Activated naive CD4-positive, alpha-beta T cell treated with anti-CD3 and anti-CD28 coated beads, Interleukin-2, amount 50 U/mL, for 16 hours (primary cell): Measurements from ENCODE around the gene MYORG.
A peak's percentile ranks its signal among the peaks of the same experiment; 100 is the strongest.
"Not testable (repeated sequence)": the region's sequence is repeated elsewhere in the genome, so short reads cannot be mapped to it uniquely, and the experiment has no call there.

ENCODE experiments used
- DNase-seq: peaks from one replicate; pipeline ENCODE4 v3.0.0-alpha.2; 2020

The MYORG gene

DNA sequence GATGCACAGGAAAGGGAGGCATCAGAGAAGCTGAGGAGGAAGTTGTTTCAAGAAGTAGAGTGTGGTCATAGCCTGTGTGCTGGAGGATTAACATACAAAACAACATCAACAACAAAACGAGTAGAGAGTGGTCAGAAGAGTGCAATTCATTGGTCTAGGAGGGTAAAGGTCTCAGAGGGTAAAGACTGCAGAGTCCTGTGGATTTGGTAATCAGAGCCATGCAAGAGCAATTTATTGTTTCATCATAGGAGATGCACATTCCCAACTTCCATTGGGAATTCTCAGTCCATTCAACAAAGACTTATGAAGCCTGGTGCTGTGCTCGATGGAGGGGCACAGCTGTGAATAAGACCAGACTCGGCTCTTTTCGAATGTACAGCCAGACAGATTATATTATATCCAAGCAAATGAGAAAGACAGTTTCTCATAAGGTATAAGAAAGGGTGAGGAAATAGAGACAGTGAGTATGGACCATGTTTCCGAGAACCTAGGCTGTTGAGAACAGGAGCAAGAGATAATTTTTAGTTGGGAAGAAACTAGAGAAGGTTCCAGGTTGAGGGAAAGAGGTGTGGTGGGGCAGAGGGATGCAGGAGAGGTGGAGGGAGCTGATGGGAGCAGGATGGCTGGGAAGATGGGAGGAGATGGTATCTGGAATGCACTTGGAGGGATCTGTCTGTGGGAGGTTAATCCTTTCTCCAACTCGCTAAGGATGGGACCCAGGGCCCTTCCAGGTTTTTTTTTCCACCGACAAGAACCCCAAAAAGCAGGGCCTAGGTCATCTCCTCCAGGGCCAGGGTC, 7.9 kb upstream of the MYORG start:
- DNase-seq, result no peak

DNA sequence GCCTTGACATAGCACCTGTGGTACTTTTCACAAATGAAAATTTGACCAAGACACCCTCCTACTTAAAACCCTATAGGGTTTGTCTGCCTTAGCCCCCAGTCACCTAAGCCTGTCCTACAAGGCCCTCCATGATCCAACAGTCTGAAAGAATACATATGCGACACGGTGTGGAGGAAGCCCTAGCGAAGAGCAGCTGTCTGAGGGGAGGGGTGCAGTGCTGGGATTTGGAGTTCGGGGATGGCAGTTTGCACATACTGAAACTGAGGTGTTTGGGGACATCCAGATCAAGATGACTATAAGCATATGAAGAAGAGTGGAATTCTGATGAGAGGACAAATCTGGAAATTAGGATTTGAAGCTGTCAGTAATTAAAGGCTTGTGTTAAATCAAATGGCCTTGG, 7.2 kb upstream of the MYORG start:
- DNase-seq, result no peak

DNA sequence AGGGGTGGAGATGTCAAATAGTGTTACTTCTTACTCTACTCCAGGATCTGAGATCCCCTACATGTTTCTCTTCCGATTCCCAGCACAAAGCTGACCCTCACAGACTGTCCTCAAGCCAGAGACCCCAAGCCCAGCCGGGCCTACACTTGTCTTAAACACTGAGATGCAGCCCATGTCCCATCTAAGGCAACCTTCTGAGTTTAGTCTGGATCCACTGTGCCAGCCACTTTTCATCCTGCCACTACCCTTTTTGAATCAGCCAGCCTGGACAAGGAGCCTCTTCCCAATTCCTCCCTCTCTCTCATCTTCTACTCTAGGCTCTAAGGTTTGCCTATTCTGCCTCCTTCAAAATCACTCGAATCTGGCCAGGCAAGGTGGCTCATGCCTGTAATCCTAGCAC, 6.2 kb upstream of the MYORG start:
- no peak for DNase-seq

DNA sequence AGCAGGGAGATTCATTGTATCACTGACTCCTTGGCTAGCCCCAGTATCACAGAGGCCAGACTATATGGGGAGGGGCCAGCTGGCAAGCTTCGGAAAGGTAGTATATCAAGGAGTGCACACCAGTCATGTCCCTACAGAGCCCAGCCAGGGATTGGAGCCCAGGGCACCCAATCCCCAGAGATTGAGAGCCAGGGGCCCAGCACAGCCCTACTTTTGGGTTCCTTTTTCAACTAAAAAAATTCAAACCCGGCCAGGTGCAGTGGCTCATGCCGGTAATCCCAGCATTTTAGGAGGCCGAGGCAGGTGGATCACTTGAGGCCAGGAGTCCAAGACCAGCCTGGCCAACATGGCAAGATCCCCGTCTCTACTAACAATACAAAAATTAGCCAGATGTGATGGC, 5.4 kb upstream of the MYORG start:
- DNase-seq, result no peak

DNA sequence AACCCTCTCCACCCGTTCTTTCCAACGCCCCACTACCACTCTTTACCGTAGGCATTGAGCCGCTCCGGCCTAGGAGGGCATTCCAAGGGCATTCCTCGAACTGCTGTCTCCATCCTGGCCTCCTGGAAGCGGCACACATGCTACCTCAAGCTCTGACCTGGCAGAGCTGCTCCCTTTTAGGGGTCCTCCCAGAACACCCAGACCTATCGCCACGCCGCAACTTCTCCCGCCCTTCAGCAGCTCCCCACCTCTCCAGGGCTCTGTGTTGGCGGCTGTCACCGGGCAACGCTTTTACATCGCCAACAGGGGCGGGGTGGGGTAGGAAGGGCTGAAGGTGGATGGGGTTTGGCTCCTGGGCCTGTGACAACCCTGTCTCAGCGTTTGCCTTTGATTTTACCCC, 4.6 kb upstream of the MYORG start:
- DNase-seq, result no peak

DNA sequence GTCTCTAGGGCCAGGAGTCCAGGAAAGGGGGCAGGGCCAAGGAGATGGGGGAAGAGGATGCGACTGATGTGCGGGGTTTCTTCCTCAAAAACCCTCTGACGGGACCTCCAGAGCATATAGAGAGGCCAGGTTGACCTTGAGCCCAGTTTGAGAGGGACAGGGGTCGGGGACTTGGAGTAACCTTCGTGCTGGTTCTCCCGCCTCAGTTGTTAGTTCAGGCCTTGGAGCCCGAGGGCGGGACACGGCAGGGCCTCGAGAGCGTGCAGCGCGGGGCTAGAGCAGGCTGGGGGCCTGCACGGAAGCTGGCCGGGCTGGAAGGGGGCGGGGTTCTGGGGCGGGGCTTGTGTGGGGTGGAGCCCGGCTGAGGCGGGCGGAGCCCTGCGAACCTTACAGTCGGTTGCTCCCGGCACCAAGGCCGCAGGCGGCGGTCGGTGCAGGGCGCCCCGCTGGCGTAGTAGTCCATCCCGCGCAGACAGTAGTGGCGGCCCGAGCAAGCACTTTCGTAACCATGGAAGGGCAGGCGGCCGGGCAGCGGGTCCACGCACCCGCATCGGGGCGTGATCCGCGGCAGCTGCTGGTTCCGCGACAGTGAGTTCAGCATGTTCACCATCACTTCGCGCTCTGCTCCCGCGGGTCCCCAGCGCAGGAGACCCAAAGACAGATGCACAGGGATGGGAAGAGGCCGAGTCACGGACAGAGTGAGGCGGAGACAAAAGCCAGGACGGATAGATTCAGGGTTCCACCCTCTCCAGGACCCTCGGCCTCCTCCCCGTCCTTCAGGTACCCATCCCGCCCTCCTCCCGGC, 4.0 kb upstream of the MYORG start:
- DNase-seq, result peak; percentile 74

DNA sequence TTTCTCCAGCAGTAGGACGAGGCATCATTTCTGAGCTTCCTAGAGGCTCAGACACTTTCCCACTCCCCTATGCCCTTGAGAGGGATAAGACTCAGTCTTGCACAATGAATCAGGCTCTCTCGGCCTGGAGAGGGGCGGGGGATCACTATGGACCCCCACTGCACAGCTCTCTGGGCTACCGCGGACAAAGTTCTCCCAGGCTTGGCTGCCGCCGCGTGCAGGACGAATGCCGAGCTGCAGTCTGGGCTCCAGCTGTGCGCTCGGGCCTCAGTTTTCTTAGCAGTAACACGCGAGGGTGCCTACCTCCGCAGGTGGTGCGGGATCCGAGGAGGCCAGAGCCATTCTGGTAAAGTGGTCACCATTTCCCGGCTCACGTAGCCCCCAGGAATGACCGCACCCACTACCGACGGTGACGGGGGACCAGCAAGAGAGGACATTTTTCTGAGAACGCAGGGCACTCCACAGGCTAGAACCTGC, 3.4 kb upstream of the MYORG start:
- DNase-seq, result peak; percentile 26

DNA sequence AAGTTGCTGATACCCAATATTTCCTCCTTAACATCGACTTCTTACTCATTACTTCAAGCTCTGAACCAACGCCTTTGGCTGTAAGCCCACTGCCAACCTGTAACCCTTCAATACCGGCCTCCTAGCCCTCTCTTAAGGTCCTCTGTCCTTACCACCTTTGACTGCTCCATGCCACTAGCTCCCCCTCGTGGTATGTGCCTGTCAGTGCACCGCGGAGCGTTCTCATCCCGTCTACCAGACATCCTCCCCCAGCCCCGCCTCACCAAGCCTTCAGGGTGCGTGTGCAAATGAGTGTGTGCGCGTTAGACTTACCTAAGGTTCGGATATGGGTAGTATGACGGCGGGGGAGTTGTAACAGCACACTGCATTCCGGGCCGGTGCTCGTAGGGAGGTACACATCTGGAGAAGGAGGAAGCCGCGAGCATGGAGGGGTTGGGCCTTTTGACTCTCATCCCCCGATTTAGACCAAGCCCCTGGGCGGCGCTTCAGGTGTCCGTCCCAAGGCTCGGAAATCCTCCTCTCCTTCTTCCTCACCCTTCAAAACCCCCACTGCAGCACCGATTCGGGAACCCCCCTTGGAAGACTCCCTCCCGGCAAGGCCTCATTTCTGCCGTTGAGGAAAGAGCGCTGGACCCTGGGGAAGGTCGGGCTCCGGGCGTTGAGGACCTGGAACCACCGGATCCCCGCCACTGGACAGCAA, 2.8 kb upstream of the MYORG start:
- DNase-seq, result peak; percentile 91

DNA sequence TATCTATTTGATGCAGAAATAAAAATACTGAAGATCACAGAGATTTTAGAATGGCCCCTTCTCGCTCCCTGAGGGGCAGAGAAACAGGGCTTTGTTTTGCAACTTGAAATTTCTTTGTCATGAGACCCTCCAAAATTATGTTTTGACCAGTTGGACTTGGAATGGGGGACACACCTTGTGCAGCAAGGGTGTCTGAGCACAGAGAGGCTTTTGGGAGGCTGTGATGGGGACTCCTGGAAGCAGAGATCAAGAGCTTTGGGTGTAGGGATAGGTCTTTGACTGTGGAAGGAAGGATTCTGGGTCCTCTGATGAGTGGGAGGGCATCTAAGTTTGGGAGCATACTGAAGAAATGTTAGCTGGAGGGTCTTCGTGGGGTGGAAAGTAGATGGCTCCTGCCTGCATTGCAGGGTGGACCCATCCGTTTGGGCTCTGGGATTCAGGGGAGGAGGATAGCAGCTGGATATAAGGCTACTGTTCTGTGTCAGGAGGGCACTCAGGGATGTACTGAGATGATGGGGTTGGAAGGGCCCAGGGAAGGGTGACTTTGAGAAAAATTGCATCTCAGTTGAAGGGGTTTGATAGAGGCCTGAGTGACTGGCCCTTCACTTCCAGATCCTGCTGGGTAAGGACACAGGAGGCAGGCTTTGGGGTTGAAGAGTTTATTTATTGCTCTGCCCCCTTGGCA, 1.8 kb upstream of the MYORG start:
- no peak for DNase-seq

DNA sequence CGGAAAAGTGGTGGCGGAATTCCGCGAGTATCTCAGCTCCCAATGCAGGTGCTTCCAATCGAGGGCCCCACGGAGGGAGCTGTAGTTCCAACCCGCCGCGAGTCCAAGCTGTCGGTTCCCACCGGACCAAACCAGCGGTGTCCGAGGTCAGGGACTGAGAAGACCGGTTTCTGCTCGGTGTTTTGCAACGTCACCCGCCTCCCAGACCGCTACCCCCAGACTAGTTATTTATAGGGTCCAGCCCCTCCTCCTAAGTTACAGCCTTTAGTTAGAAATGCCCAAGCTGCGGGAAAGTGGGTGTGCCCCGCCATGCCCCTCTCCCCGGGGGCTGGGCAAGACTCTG, 677 bp upstream of the MYORG start:
- DNase-seq, result no peak

DNA sequence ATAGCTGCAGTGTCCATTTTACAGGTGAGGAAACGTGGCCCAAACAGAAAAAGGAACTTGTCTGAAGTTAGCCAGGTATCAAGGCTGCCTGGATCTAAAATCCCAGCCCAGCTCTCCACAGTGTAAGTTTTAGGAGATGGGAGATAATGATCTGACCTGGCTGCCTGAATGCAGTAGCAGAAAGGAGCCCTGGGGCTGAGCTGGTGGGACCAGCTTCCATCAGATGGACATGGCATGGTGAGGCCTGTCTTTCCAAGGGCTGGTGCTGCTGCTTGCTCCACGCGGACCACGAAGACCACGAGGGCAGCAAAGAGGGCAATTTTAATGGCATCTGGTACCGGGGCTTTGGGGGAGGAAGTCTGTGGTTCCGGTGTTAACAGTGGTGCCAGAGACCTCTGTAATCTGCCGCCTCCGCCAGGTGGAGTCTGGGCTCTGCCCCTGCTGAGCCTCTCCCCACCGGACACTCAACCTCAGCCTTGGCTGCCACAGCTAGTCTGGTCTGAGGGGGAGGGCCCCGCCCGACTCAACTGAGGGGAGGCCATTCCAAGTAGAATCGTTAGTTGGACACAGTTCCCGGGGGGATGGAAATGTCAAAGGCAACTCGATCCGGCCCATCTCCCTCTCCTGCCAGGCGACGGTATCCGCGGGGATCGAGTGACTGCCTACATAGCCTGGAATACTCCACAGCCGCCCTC, 650 bp downstream of the MYORG start:
- peak; percentile 38 for DNase-seq

DNA sequence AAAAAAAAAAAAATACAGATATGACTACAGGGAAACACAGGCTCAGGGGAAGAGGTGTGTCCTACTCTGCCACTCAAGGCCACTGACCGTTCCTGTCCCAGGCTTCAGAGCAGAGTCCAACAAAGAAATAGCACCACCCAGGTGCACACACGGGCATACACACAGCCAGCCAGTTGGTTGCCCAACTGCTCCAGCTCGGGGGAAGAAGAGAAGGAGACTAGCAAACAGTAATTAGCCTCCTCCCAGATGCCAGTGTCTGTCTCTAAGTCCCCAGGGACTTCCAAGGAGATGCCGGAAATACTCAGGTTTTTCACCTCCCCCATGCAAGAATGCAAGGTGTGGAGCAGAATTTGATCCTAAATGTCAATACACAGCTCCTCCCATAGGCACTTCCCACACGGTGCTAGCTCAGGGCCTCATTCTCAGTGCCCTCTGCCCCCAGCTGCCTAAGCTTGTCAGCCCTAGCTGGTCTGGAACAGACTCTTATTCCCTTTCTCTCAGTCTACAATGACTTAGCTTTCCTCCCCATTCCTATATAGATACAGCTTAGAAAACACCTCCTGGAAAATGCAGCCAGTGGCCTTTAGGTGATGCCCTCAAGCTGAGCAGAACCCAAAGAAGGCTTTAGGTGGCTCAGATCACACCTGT, 1.7 kb downstream of the MYORG start:
- DNase-seq, result no peak

DNA sequence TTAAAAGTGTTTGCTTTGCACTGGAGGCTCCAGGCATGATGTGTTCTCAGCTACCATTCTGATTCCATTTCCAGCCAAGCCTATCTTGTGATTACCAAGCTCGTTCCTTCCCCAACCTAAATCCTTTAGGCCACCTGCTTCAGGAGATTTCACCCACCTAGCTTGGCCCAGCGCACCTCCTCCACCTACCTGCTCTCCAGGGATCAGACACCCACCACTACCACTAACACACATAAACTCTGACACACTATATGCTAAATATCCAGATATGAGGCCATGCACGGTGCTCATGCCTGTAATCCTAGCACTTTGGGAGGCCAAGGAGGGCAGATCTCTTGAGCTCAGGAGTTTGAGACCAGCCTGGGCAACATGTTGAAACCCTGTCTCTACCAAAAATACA, 2.4 kb downstream of the MYORG start:
- no peak for DNase-seq

DNA sequence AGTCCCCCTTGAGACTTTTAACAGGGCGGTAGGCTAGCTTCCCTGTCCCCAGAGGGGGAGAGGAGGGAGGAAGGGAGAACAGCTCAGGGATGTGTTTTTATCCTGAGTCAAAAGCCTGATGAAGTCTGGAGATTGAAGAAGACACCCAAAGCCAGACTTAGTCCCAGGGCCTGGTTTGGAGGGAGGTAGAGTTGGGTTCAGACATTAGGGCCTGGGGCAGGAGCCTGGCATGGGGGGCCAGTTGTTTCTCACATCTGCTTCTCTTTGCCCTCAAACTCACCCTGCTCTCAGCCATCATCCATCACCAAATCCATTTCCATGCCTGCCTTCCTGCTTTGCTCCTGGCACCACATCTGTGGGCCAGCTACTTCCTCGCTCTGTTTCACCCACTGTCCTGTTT, 2.9 kb downstream of the MYORG start:
- no peak for DNase-seq

DNA sequence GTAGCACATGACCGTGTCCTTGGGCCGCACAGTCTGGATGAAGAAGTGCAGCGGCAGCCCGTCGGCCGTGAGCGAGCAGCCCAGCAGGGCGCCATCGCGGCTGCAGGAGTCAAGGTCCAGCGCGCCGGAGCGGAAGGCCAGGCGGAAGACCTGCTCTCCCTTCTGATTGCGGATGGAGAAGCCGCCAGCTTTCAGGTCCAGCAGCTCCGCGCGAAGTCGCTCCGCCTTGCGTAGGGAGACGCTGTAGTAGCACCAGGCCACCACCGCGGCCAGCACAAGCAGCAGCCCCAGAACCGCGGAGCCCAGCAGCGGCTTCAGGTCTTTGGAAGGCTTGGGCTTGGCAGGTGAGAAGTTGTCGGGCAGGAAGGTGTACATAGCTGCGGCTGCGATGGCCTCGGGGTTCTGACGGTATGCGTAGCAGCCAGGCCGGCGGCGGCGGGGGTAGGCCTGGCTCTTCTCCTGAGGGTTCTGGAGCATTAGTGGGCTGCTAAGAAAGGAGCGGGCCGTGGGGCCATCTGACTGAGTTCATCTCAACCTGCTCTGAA, 4.2 kb downstream of the MYORG start:
- no peak for DNase-seq

DNA sequence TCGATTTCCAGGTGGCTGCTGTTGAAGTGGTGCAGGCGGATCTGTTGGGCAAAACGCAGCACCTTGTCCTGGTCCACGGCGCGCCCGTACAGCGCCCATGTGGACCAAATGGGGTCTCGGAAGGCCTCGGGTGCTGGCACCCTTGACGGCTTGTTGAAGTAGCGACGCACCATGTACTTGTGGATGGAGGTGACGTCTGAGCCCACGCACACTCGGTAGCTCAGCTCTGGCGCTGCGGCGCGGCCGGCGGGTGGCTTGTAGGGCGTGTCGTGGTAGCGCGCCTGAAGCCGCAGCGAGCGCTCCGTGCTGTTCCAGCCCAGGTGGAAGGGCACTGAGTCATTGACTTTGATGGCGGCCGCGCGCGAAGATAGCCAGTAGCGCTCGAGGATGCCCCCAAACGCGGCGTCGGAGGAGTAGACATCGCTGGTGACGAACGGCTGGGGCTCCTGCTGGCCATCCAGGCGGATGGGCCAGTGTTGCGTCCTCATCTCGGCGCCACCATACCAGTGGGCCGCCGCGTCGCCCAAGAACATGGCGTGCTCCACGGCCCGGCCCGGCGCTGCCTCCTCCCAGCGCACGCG, 4.7 kb downstream of the MYORG start:
- no peak for DNase-seq

DNA sequence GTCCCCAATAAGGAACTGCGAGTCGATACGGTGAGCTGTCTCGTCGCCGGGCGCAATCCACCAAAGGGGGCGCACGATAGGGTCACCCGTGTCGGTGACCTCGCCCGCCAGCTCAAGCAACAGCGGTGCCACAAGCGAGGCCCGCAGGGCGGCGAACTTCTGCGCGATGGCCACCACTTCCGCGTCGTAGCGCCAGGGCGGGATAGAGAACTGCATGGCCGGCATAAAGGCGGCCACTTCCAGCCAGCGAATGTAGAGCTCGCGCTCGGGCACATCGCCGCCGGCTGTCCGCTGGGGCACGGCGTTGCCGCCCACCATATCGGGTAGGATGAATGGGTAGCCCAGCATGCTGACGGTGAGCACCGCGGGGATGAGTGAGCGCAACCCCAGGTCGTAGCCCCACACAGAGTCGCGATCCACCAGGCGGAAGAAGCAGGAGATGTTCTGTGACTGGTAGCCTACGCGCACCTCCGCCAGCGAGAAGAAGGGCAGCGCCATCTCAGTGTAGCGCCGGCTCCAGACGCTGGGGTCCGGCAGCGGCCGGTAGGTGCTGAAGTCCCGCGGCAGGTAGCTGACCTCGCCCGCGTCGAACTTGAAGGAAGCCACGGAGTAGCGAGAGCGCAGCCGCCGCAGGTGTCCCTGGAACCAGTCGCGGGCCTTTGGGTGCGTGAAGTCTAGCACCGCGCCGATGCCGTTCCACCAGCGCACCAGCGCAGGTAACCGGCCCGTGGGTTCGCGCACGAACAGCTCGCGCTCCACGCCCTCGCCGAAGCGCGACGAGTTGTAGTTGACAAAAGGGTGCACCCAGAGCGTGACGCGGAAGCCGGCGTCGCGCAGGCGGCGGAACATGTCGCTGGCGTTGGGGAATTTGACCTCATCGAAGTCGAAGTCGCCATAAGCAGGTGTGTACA, 5.5 kb downstream of the MYORG start:
- DNase-seq, result peak; percentile 25

DNA sequence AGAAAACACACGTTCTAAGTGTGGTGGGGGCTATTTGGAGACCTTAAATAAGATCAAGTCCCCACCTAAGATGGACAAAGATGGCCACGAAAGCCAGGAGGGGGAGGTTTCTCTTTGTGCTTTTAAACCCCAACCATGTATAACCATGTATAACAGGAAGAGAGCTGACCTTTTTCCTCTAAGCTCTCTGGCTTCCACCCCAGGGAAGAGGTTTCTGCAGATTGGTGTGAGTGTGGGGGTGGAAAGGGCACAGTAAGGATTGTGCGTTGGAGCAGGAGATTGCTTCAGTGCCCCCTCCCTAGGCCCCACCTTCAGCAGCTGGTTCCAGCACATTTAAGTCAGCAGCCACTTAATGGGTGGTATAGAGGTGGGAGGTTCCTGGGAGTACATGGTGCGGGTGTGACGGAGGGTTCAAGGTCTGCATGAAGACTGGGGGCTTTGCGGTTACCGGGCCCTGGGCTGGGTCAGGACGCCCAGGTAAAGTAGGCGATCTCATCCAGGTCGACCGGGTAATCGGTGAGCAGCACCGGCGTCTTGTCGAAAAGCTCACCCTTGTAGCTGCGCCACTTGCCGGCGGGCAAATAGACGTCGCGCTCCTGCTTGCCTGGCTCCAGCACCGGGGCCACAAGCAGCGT, 6.2 kb downstream of the MYORG start:
- no peak for DNase-seq

DNA sequence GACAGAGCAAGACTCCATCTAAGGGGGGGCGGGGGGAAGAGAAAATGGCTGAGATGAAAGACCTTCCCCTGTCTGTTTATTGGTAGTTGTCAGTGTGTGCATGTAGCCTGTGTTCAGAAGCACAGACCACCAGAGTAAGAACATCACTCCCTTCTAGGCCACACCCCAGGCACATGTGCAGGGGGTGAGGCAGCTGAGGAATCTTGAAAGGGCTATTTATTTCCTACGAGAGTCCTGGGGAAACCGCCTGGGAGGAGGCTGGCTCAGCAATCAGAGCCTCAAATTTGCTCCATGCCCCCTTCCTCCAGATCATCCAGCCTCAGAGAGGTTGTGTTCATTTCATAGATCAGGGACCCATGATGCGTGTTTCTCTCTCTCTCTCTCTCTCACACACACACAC, 7.1 kb downstream of the MYORG start:
- DNase-seq, result no peak

DNA sequence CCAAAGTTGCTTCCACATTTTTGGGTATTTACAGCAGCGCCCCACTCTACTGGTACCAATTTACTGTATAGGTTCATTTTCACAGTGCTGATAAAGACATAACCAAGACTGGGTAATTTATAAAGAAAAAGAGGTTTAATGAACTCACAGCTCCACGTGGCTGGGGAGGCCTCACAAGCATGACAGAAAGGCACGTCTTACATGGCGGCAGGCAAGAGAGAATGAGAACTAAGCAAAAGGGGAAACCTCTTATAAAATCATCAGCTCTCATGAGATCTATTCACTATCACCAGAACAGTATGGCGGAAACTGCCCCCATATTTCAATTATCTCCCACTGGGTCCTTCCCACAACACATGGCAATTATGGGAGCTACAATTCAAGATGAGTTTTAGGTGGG, 7.9 kb downstream of the MYORG start:
- DNase-seq, result not testable (repeated sequence)
